Measurements from ENCODE around the gene TMCC1. TPM values are rescaled to one million over a fixed set of nuclear protein-coding genes. Genes with fewer than 3 reads are reported as not detected.

Gene TMCC1
- polyA plus RNA-seq, 2 of the 4 experiments (the other 2 are of a cell fraction) = 30.3 to 75.7 TPM

DNA sequence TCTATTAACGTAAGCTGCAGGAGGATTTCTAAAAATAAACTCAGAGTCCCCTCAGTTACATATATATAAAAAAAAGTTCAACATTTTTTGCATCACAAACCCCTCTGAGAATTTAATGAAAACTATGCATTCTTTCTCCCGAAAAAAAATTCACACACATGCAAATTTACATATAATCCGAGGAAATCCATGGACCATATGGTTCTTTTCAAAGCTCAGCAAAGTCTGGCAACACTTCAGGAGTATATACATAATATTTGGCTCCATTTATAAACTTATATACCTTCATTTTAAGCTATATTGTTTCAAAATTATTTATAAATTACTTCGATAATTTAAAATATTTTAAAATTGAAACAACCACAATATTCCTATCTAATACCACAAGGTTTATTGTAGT, 146.4 kb downstream of the TMCC1 start (continued):
- no peak for TF ChIP-seq BCL3 (IDR thresholded peaks at IDR 0.05)
- TF ChIP-seq, protein P1, sequence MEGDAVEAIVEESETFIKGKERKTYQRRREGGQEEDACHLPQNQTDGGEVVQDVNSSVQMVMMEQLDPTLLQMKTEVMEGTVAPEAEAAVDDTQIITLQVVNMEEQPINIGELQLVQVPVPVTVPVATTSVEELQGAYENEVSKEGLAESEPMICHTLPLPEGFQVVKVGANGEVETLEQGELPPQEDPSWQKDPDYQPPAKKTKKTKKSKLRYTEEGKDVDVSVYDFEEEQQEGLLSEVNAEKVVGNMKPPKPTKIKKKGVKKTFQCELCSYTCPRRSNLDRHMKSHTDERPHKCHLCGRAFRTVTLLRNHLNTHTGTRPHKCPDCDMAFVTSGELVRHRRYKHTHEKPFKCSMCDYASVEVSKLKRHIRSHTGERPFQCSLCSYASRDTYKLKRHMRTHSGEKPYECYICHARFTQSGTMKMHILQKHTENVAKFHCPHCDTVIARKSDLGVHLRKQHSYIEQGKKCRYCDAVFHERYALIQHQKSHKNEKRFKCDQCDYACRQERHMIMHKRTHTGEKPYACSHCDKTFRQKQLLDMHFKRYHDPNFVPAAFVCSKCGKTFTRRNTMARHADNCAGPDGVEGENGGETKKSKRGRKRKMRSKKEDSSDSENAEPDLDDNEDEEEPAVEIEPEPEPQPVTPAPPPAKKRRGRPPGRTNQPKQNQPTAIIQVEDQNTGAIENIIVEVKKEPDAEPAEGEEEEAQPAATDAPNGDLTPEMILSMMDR (IDR thresholded peaks at IDR 0.05) = no peak
- no peak for TF ChIP-seq JUN (IDR thresholded peaks at IDR 0.05)
- no peak for TF ChIP-seq CBX2 (IDR thresholded peaks at IDR 0.05; ENCODE audit: borderline replicate concordance, low read depth)
- no peak for TF ChIP-seq RCOR1 (IDR thresholded peaks at IDR 0.05; ENCODE audit: low read depth, low read length)
- no peak for TF ChIP-seq EHF (CRISPR knock-in tag; IDR thresholded peaks at IDR 0.05)
- TF ChIP-seq BHLHE40 (IDR thresholded peaks at IDR 0.05; ENCODE audit: low read depth, low read length) = no peak
- TF ChIP-seq HDAC2 (IDR thresholded peaks at IDR 0.05) = no peak
- TF ChIP-seq POLR2AphosphoS2 (conservative IDR thresholded peaks at IDR 0.05; ENCODE audit: low read length) = no peak
- TF ChIP-seq ZSCAN20 (CRISPR knock-in tag; IDR thresholded peaks at IDR 0.05) = no peak
- no peak for TF ChIP-seq PHF8 (IDR thresholded peaks at IDR 0.05; ENCODE audit: borderline replicate concordance, low read depth)
- no peak for TF ChIP-seq SREBF2 (IDR thresholded peaks at IDR 0.05)

- ATAC-seq (no peak), FAIRE-seq (no peak), DNase-seq (ENCODE audit: low read depth in 1 of 2, low spot score in 1 of 2) (no peak)
- TF ChIP-seq ZC3H11A (IDR thresholded peaks at IDR 0.05) (no peak), SMC3 (IDR thresholded peaks at IDR 0.05) (no peak), USF2 (IDR thresholded peaks at IDR 0.05) (no peak), FOSB (CRISPR knock-in tag; IDR thresholded peaks at IDR 0.05) (no peak), RARB (CRISPR knock-in tag; IDR thresholded peaks at IDR 0.05) (no peak), KDM5A (IDR thresholded peaks at IDR 0.05) (no peak), EHF (CRISPR knock-in tag; IDR thresholded peaks at IDR 0.05) (no peak), RAD21 (conservative IDR thresholded peaks at IDR 0.05 in 1 of 2, IDR thresholded peaks at IDR 0.05 in 1 of 2) (no peak), JUN (IDR thresholded peaks at IDR 0.05) (no peak), CEBPB (IDR thresholded peaks at IDR 0.05) (no peak)
- TF ChIP-seq, protein P2, sequence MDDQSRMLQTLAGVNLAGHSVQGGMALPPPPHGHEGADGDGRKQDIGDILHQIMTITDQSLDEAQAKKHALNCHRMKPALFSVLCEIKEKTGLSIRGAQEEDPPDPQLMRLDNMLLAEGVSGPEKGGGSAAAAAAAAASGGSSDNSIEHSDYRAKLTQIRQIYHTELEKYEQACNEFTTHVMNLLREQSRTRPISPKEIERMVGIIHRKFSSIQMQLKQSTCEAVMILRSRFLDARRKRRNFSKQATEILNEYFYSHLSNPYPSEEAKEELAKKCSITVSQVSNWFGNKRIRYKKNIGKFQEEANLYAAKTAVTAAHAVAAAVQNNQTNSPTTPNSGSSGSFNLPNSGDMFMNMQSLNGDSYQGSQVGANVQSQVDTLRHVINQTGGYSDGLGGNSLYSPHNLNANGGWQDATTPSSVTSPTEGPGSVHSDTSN (IDR thresholded peaks at IDR 0.05) = no peak
- TF ChIP-seq, protein P3, sequence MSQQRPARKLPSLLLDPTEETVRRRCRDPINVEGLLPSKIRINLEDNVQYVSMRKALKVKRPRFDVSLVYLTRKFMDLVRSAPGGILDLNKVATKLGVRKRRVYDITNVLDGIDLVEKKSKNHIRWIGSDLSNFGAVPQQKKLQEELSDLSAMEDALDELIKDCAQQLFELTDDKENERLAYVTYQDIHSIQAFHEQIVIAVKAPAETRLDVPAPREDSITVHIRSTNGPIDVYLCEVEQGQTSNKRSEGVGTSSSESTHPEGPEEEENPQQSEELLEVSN (IDR thresholded peaks at IDR 0.05; ENCODE audit: borderline replicate concordance, low read depth) = no peak
- H3K4me1 ChIP-seq = peaks cover 19% of the 10 kb centered on the region; the same call in 2 of the 3 replicates
- CTCF ChIA-PET = no interaction called here
- H3K9me3 ChIP-seq = no peaks in the 10 kb centered on the region
- no peak overlapping the region for H3K4me2 ChIP-seq
- H3K4me3 ChIP-seq = no peak overlapping the region
- POLR2A ChIA-PET = no interaction called here
- H3K27ac ChIP-seq = no peak overlapping the region
Observed at GRCh38 chr3:129746629-129747028, 146.9 kb downstream of the TMCC1 start.

Measured in A549 (cell line).